NT2/D1 (cell line): ENCODE measurements around the gene COL21A1.

ENCODE experiments used
- DNase-seq: peaks from one replicate; pipeline ENCODE4 v3.0.0-alpha.2; 2011; ENCODE audit warnings: low read depth, low spot score
- H3K27me3 ChIP-seq: 2 replicates; pipeline ENCODE4 v1.6.0; 2011; ENCODE audit warnings: mild to moderate bottlenecking; ENCODE audit not compliant: insufficient read length, insufficient read depth
- H3K36me3 ChIP-seq: 2 replicates; pipeline ENCODE4 v1.6.1; 2011; ENCODE audit warnings: mild to moderate bottlenecking, low read length, mixed read lengths; ENCODE audit not compliant: insufficient read depth, insufficient read length
- H3K4me1 ChIP-seq: 2 replicates; pipeline ENCODE4 v1.5.1; 2011; ENCODE audit not compliant: insufficient read depth, insufficient read length
- H3K4me3 ChIP-seq: 2 replicates; pipeline ENCODE4 v1.5.1; 2011; ENCODE audit warnings: low read depth; ENCODE audit not compliant: insufficient read length
- H3K9ac ChIP-seq: 2 replicates; pipeline ENCODE4 v1.6.0; 2011; ENCODE audit warnings: low read depth; ENCODE audit not compliant: insufficient read length
- H3K9me3 ChIP-seq: 2 replicates; pipeline ENCODE4 v1.5.1; 2011; ENCODE audit warnings: mild to moderate bottlenecking, low read length; ENCODE audit not compliant: insufficient read depth
- SUZ12 ChIP-seq: IDR thresholded peaks from 2 replicates; pipeline ENCODE4 v1.6.1; 2011; ENCODE audit not compliant: insufficient read length, insufficient read depth; ENCODE audit errors: extremely low read depth
- YY1 ChIP-seq: IDR thresholded peaks from 2 replicates; pipeline ENCODE4 v1.6.1; 2011; ENCODE audit not compliant: insufficient read length, insufficient read depth
- ZNF274 ChIP-seq: IDR thresholded peaks from 2 replicates; pipeline ENCODE4 v1.6.1; 2011; ENCODE audit warnings: mild to moderate bottlenecking, low read depth, low read length

The COL21A1 gene

DNA sequence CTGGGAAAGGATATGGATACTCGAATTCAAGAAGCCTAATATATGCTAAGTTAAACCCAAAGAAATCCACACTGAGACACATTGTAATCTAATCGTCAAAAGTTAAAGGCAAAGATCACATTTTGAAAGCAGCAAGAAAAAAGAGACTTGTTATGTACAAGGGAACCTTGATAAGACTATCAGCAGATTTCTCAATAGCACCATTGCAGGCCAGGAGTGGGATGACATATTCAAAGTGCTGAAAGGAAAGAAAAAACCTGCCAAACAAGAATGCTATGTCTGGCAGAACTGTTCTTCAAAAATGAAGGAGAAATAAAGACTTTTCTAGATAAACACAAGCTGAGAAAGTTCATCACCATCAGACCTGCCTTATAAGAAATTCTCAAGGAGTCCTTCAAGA lies 75.2 kb downstream of the COL21A1 start:
- DNase-seq = no peak
- TF ChIP-seq SUZ12 (no peak), YY1 (no peak), ZNF274 (no peak)
- no peaks in the 10 kb centered on the region for H3K36me3 ChIP-seq
- no peak overlapping the region for H3K9ac ChIP-seq
- peaks cover 23% of the 10 kb centered on the region for H3K9me3 ChIP-seq
- H3K27me3 ChIP-seq = no peaks in the 10 kb centered on the region
- no peak overlapping the region for H3K4me3 ChIP-seq
- no peaks in the 10 kb centered on the region for H3K4me1 ChIP-seq

DNA sequence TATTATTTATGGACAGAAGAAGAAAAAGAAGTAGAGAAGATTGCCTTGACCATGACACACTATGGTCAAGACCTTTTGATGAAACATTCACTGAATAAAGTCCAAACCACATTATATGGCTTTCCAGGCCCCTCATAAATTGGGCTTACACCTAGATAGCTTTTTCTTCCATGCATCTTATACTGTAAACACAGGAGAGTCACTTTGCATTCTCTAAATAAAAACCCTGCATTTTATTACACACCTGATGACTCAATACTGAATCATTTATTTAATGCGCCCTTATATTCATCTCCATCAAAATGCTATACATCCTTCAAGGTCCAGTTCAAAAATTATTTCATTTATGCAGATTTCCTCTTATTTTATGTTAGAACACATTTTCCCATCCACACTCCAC lies 78.0 kb downstream of the COL21A1 start:
- Histone ChIP-seq H3K36me3 (no peaks in the 10 kb centered on the region), H3K27me3 (no peaks in the 10 kb centered on the region)
- no peak for DNase-seq

DNA sequence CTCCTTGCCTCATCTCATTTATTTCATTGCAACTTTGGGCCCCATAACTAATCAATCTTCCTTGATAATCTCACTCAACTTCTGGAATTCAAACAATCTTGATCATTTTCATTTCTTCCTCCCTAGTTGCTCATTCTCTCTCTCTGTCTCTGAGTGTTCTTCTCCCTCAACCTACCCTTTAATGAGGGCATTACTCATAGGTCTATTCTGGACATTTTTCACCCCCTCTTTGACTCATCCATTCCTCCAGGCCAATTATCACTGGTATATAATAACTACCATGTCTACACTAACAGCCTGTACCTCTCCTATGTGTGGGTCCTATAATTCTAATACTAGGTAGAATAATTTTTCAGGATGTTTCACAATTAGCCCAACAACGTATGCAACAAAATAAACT lies 78.8 kb downstream of the COL21A1 start:
- TF ChIP-seq SUZ12 (no peak), YY1 (no peak), ZNF274 (no peak)
- H3K27me3 ChIP-seq = no peaks in the 10 kb centered on the region
- H3K36me3 ChIP-seq = no peaks in the 10 kb centered on the region
- H3K4me3 ChIP-seq = no peak overlapping the region
- H3K9ac ChIP-seq = no peak overlapping the region
- no peak for DNase-seq
- no peaks in the 10 kb centered on the region for H3K4me1 ChIP-seq
- H3K9me3 ChIP-seq = peaks cover 23% of the 10 kb centered on the region

More for the DNA sequence above, 78.0 kb downstream of the COL21A1 start:
- H3K9me3 ChIP-seq = peaks cover 23% of the 10 kb centered on the region
- no peak overlapping the region for H3K9ac ChIP-seq
- H3K4me1 ChIP-seq = no peaks in the 10 kb centered on the region
- TF ChIP-seq YY1 (no peak), ZNF274 (no peak), SUZ12 (no peak)
- H3K4me3 ChIP-seq = no peak overlapping the region

DNA sequence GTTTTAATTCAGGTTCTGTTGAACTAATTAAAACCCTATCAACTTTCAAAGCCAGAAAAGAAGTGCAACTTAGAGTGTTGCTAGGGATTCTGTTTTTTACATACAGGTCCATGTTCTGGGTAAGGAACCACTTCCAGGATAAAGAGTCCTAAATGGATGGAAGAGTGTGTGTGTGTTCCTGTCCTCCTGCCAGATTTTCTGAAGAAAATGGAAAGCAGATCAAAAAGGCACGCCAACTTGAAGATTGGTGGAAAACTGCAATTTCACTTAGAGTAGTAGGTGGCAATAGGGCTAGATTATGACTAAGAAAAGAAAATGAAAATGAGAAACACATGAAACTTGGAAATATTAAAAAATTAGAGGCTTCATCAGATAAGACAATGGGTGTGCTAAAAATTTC lies 85.3 kb downstream of the COL21A1 start:
- no peak for TF ChIP-seq SUZ12
- Histone ChIP-seq H3K9me3 (no peaks in the 10 kb centered on the region), H3K36me3 (no peaks in the 10 kb centered on the region), H3K27me3 (no peaks in the 10 kb centered on the region), H3K9ac (no peak overlapping the region), H3K4me3 (no peak overlapping the region), H3K4me1 (no peaks in the 10 kb centered on the region)
- no peak for DNase-seq

DNA sequence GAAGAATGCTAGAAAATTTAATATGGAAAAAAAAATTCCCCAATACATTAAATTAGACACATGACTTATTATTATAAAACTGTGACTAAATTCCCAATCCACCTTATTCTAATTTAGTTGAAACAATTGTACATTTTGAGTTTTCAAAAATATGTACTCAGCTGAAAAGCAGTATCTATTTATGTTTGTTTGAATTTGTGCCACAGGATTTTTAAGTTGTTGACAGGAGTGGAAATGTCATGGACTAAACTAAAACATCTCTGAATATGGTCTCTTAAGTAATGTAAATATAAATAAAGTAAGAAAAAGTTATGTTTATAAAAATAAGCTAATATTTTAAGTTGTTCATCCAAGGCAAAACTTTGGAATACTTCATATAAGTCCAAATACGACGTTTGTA lies 86.9 kb downstream of the COL21A1 start:
- no peak for DNase-seq
- H3K4me1 ChIP-seq = no peaks in the 10 kb centered on the region
- H3K36me3 ChIP-seq = no peaks in the 10 kb centered on the region
- no peaks in the 10 kb centered on the region for H3K27me3 ChIP-seq
- H3K9ac ChIP-seq = no peak overlapping the region
- H3K9me3 ChIP-seq = no peaks in the 10 kb centered on the region
- TF ChIP-seq YY1 (no peak), SUZ12 (no peak), ZNF274 (no peak)
- no peak overlapping the region for H3K4me3 ChIP-seq

DNA sequence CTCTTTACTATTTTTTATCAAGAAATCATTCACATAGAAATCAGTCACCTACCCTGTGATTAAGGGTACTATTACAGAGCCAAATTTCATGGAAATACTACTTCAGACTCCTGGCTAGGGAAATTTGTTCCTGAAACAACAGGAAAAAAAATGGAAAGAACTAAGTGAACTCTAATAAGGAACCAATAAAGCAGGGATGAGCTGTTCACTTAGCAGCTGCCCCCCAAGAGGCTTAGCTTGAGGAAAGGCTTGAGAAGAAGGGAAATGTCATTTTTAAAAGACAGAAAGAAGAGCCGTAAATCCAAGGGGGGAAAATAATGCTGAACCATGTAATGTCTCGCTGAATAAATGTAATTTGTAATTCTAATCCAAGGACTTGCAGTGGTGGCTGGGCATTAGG lies 88.8 kb downstream of the COL21A1 start:
- no peak for TF ChIP-seq YY1
- no peak for TF ChIP-seq ZNF274
- no peak for TF ChIP-seq SUZ12
- Histone ChIP-seq H3K36me3 (no peaks in the 10 kb centered on the region), H3K9me3 (0 out of 2 replicates have a peak, but pooled peaks cover 9% of the 10 kb centered on the region), H3K9ac (no peak overlapping the region), H3K27me3 (no peaks in the 10 kb centered on the region), H3K4me3 (no peak overlapping the region), H3K4me1 (no peaks in the 10 kb centered on the region)
- DNase-seq = no peak

DNA sequence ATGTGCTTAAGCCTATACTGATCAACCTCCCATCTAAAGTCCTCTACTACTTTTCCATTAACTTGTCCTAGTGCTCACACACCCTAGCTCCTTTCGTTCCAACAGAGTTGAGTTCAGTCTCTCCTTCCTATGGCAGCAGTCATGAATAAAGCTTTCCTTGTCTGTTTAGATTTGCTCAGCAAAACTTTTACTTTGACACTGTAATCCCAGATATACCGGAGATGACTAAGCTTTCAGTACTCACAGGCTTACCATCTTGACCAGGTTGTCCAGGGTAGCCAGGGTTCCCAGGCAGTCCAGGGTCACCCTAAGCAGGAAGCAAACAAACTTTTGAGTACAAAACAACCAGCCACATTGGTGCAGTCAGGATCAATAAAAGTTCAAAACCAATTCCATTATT lies 90.7 kb downstream of the COL21A1 start:
- TF ChIP-seq SUZ12 (no peak), ZNF274 (no peak), YY1 (no peak)
- H3K9ac ChIP-seq = no peak overlapping the region
- H3K36me3 ChIP-seq = no peaks in the 10 kb centered on the region
- no peak for DNase-seq
- H3K4me3 ChIP-seq = no peak overlapping the region
- H3K9me3 ChIP-seq = peaks cover 10% of the 10 kb centered on the region; the same call in 1 of the 2 replicates
- H3K27me3 ChIP-seq = no peaks in the 10 kb centered on the region
- no peaks in the 10 kb centered on the region for H3K4me1 ChIP-seq
